Nephron (organoid): ENCODE data around the gene MRPL38.
A peak's percentile ranks its signal among the peaks of the same experiment; 100 is the strongest.

Experiments used
- H3K27ac Mint-ChIP-seq, 3 experiments: 2 replicates each; pipeline ENCODE4 v1.8.0; 2020; ENCODE audit warnings: mixed read lengths in 3 of 3, mild to moderate bottlenecking in 2 of 3, moderate library complexity in 1 of 3
- H3K27me3 Mint-ChIP-seq: 2 replicates; pipeline ENCODE4 v1.8.0; 2021; ENCODE audit warnings: low read depth, mild to moderate bottlenecking, moderate library complexity, mixed read lengths
- H3K36me3 Mint-ChIP-seq: 2 replicates; pipeline ENCODE4 v1.8.0; 2020; ENCODE audit warnings: low read depth, mixed read lengths
- H3K4me1 Mint-ChIP-seq: 2 replicates; pipeline ENCODE4 v1.8.0; 2020; ENCODE audit warnings: mixed read lengths
- H3K4me3 Mint-ChIP-seq, 3 experiments: 2 replicates each; pipeline ENCODE4 v1.8.0; 2020; ENCODE audit warnings: mild to moderate bottlenecking in 3 of 3, mixed read lengths in 3 of 3, moderate library complexity in 2 of 3
- H3K9me3 Mint-ChIP-seq: 2 replicates; pipeline ENCODE4 v1.8.0; 2020; ENCODE audit warnings: mixed read lengths
- CTCF ChIP-seq, 3 experiments: fragments of 200-600 bp; sonication (generic); IDR thresholded peaks; one replicate each; pipeline ENCODE4 v1.5.0; 2021; ENCODE audit warnings: antibody characterized with exemption in 3 of 3; ENCODE audit not compliant: unreplicated experiment in 3 of 3

The MRPL38 gene

GRCh38 chr17:75942473-75942872, 37.8 kb upstream of the MRPL38 start:
- Mint-ChIP-seq H3K9me3 (no peaks in the 10 kb centered on the region), H3K36me3 (peaks cover 32% of the 10 kb centered on the region), H3K27me3 (no peaks in the 10 kb centered on the region), H3K27ac (no peak overlapping the region), H3K4me3 (peak overlapping the region; percentile 31 to 65 (median 61)), H3K4me1 (peaks cover 8% of the 10 kb centered on the region)
- TF ChIP-seq CTCF (IDR thresholded peaks at IDR 0.05; ENCODE audit: unreplicated experiment in 3 of 3) = no peak

- Mint-ChIP-seq H3K27ac (peak overlapping the region in 1 of 3 experiments; percentile 15), H3K27me3 (no peaks in the 10 kb centered on the region), H3K4me1 (peaks cover 8% of the 10 kb centered on the region), H3K9me3 (no peaks in the 10 kb centered on the region), H3K4me3 (peak overlapping the region; percentile 88 to 96 (median 96)), H3K36me3 (peaks cover 23% of the 10 kb centered on the region)
- no peak for TF ChIP-seq CTCF (IDR thresholded peaks at IDR 0.05; ENCODE audit: unreplicated experiment in 3 of 3)
These were observed 36.7 kb upstream of the MRPL38 start for GRCh38 chr17:75941442-75941819.

- Mint-ChIP-seq H3K27ac (peak within 1 kb of the TSS in 2 of 3 experiments; percentile 62 to 84), H3K4me1 (peaks cover 8% of the 10 kb centered on the region), H3K4me3 (peak within 1 kb of the TSS; percentile 88 to 96 (median 96)), H3K27me3 (no peaks in the 10 kb centered on the region), H3K9me3 (no peaks in the 10 kb centered on the region), H3K36me3 (peaks cover 18% of the 10 kb centered on the region)
- no peak for TF ChIP-seq CTCF (IDR thresholded peaks at IDR 0.05; ENCODE audit: unreplicated experiment in 3 of 3)
These were observed 36.2 kb upstream of the MRPL38 start, which contains the start of gene FBF1 for GRCh38 chr17:75940727-75941441. Gene FBF1 (minus strand): TSS chr17:75941042. CDS start chr17:75938149, 2,893 bp downstream.

- TF ChIP-seq CTCF (IDR thresholded peaks at IDR 0.05; ENCODE audit: unreplicated experiment in 3 of 3) = no peak
These were observed 33.0 kb upstream of the MRPL38 start for GRCh38 chr17:75937652-75938051.

GRCh38 chr17:75933808-75934207, 29.1 kb upstream of the MRPL38 start:
- H3K27ac Mint-ChIP-seq = no peak overlapping the region
- no peaks in the 10 kb centered on the region for H3K36me3 Mint-ChIP-seq
- H3K4me3 Mint-ChIP-seq = no peak overlapping the region
- no peaks in the 10 kb centered on the region for H3K4me1 Mint-ChIP-seq
- H3K27me3 Mint-ChIP-seq = no peaks in the 10 kb centered on the region
- no peak for TF ChIP-seq CTCF (IDR thresholded peaks at IDR 0.05; ENCODE audit: unreplicated experiment in 3 of 3)
- no peaks in the 10 kb centered on the region for H3K9me3 Mint-ChIP-seq

More at GRCh38 chr17:75937652-75938051, 33.0 kb upstream of the MRPL38 start:
- no peaks in the 10 kb centered on the region for H3K27me3 Mint-ChIP-seq
- H3K9me3 Mint-ChIP-seq = no peaks in the 10 kb centered on the region
- H3K27ac Mint-ChIP-seq = no peak overlapping the region
- peak overlapping the region in 2 of 3 experiments; percentile 28 to 61 for H3K4me3 Mint-ChIP-seq
- peaks cover 3% of the 10 kb centered on the region for H3K36me3 Mint-ChIP-seq
- peaks cover 8% of the 10 kb centered on the region for H3K4me1 Mint-ChIP-seq

- Mint-ChIP-seq H3K4me1 (no peaks in the 10 kb centered on the region), H3K4me3 (no peak overlapping the region), H3K36me3 (peaks cover 4% of the 10 kb centered on the region), H3K27me3 (no peaks in the 10 kb centered on the region), H3K27ac (no peak overlapping the region), H3K9me3 (no peaks in the 10 kb centered on the region)
- TF ChIP-seq CTCF (IDR thresholded peaks at IDR 0.05; ENCODE audit: unreplicated experiment in 3 of 3) = no peak
These were observed 28.2 kb upstream of the MRPL38 start for GRCh38 chr17:75932852-75933251.
